GM12878 (cell line): ENCODE results near the gene TRERF1. TPM values are rescaled to one million over a fixed set of nuclear protein-coding genes. Genes with fewer than 3 reads are reported as not detected.
A peak's percentile ranks its signal among the peaks of the same experiment; 100 is the strongest.

Experiments
- ATAC-seq: fragments of 200-7000 bp; cut with Tn5 transposase; 3 replicates; pipeline ENCODE4 v1.9.1; 2020; ENCODE audit warnings: mild to moderate bottlenecking, moderate library complexity
- BruUV-seq: library from RNA; stranded (reverse); fragments of 400-500 nt; replicated peaks from 2 replicates; lab custom pipeline; 2021; lab: Mats Ljungman, UMichigan
- CTCF ChIA-PET: fragments of 300-600 bp; sonication (Branson Sonifier 250); formaldehyde crosslinking; extraction: SDS; loops from one replicate; lab custom pipeline; 2021; ENCODE audit warnings: inconsistent platforms; lab: Yijun Ruan, JAX
- POLR2A ChIA-PET: fragments of 350-600 bp; formaldehyde crosslinking; extraction: SDS; loops from one replicate; lab custom pipeline; 2021; ENCODE audit warnings: inconsistent platforms; lab: Charles Lee
- RAD21 ChIA-PET: fragments of 300-600 bp; sonication (Branson Sonifier 250); formaldehyde crosslinking; loops from one replicate; lab custom pipeline; 2023; ENCODE audit warnings: antibody characterized with exemption; ENCODE audit not compliant: unreplicated experiment; lab: Charles Lee
- SMC1A ChIA-PET: fragments of 300-600 bp; sonication (Branson Sonifier 250); formaldehyde crosslinking; loops from one replicate; lab custom pipeline; 2023; ENCODE audit not compliant: unreplicated experiment, uncharacterized antibody; lab: Charles Lee
- DNase-seq: peaks from one replicate; pipeline ENCODE4 v3.0.0-alpha.2; 2011; ENCODE audit warnings: low read depth, low spot score
- FAIRE-seq: peaks from 3 replicates; lab custom pipeline; 2011; peaks lifted over from hg19 to GRCh38; lab: Jason Lieb, UNC
- H2AFZ ChIP-seq: 2 replicates; pipeline ENCODE4 v1.6.0; 2011; ENCODE audit warnings: low read depth, low read length, control low read depth; ENCODE audit not compliant: control insufficient read depth
- H3K27ac ChIP-seq: 2 replicates; pipeline ENCODE4 v1.5.1; 2011; ENCODE audit warnings: control low read depth; ENCODE audit not compliant: control insufficient read depth, insufficient read depth
- H3K27me3 ChIP-seq, 2 experiments: replicated peaks in 1 of 2; 2 replicates each; pipeline versions ENCODE4 v1.6.0 to v1.6.1; 2011; ENCODE audit warnings: low read length in 1 of 2; ENCODE audit not compliant: control insufficient read depth in 2 of 2, insufficient read depth in 2 of 2
- H3K36me3 ChIP-seq, 2 experiments: 2 replicates each; pipeline ENCODE4 v1.5.1; 2011; ENCODE audit warnings: low read length in 1 of 2; ENCODE audit not compliant: control insufficient read depth in 2 of 2, insufficient read depth in 2 of 2
- H3K4me1 ChIP-seq: 2 replicates; pipeline ENCODE4 v1.6.1; 2011; ENCODE audit warnings: mild to moderate bottlenecking, low read length, moderate library complexity, mixed read lengths; ENCODE audit not compliant: control insufficient read depth, insufficient read depth
- H3K4me2 ChIP-seq: 2 replicates; pipeline ENCODE4 v1.6.0; 2011; ENCODE audit warnings: control low read depth; ENCODE audit not compliant: control insufficient read depth, insufficient read depth
- H3K4me3 ChIP-seq: fragments of 200-600 bp; sonication (generic); 2 replicates; pipeline ENCODE4 v1.5.1; 2016
- H3K79me2 ChIP-seq: 2 replicates; pipeline ENCODE4 v1.6.0; 2011; ENCODE audit warnings: low read length; ENCODE audit not compliant: control insufficient read depth, insufficient read depth
- H3K9ac ChIP-seq: 2 replicates; pipeline ENCODE4 v1.8.0; 2011; ENCODE audit warnings: low read length, control low read depth, mixed read lengths; ENCODE audit not compliant: control insufficient read depth, insufficient read depth
- H3K9me3 ChIP-seq: replicated peaks from 3 replicates; pipeline ENCODE4 v1.5.1; 2011; ENCODE audit warnings: mild to moderate bottlenecking, low read length; ENCODE audit not compliant: control insufficient read depth, insufficient read depth
- H4K20me1 ChIP-seq: 2 replicates; pipeline ENCODE4 v1.6.0; 2011; ENCODE audit not compliant: control insufficient read depth, insufficient read depth
- BHLHE40 ChIP-seq, 2 experiments: fragments of 450-650 bp in 1 of 2; IDR thresholded peaks; 2 replicates each; pipeline ENCODE4 v1.6.1; 2011 to 2017; ENCODE audit warnings: low read depth in 2 of 2, borderline replicate concordance in 1 of 2, improper control_type of control experiment in 1 of 2, low read length in 1 of 2, mild to moderate bottlenecking in 1 of 2
- BRCA1 ChIP-seq: IDR thresholded peaks from 2 replicates; pipeline ENCODE4 v1.6.1; 2011; ENCODE audit warnings: low read depth, low read length, improper control_type of control experiment
- CBFB ChIP-seq: IDR thresholded peaks from 2 replicates; pipeline ENCODE4 v1.6.1; 2016; ENCODE audit warnings: antibody characterized with exemption, low read depth
- CEBPB ChIP-seq, 2 experiments: fragments of 150-350 bp in 1 of 2; IDR thresholded peaks; 2 replicates each; pipeline ENCODE4 v1.6.1; 2012 to 2014; ENCODE audit warnings: low read depth in 2 of 2, low read length in 2 of 2, borderline replicate concordance in 1 of 2, inconsistent platforms in 1 of 2
- EED ChIP-seq: sonication (generic); IDR thresholded peaks from 2 replicates; pipeline ENCODE4 v1.6.1; 2016; ENCODE audit warnings: antibody characterized with exemption, low read depth
- FOXK2 ChIP-seq: fragments of 450-650 bp; IDR thresholded peaks from 2 replicates; pipeline ENCODE4 v1.6.1; 2017; ENCODE audit warnings: mild to moderate bottlenecking, moderate library complexity
- HDAC2 ChIP-seq: fragments of 200-600 bp; sonication (generic); IDR thresholded peaks from 2 replicates; pipeline ENCODE4 v1.6.1; 2017
- IKZF2 ChIP-seq, 2 experiments: fragments of 450-650 bp; IDR thresholded peaks; 2 replicates each; pipeline ENCODE4 v1.6.1; 2017; ENCODE audit warnings: mild to moderate bottlenecking in 2 of 2, moderate library complexity in 2 of 2
- MTA3 ChIP-seq: IDR thresholded peaks from 2 replicates; pipeline ENCODE4 v1.6.1; 2012; ENCODE audit warnings: low read length, inconsistent platforms, borderline replicate concordance
- POLR2AphosphoS2 ChIP-seq: IDR thresholded peaks from 2 replicates; pipeline ENCODE4 v1.6.1; 2011; ENCODE audit warnings: low read depth, mild to moderate bottlenecking, low read length, improper control_type of control experiment, moderate library complexity
- SREBF1 ChIP-seq: IDR thresholded peaks from 2 replicates; pipeline ENCODE4 v1.6.1; 2012; ENCODE audit warnings: mild to moderate bottlenecking, low read length
- TAF1 ChIP-seq: IDR thresholded peaks from 2 replicates; pipeline ENCODE4 v1.6.1; 2011; ENCODE audit warnings: mild to moderate bottlenecking, low read depth, low read length, borderline replicate concordance
- TARDBP ChIP-seq: IDR thresholded peaks from 2 replicates; pipeline ENCODE4 v1.6.1; 2016; ENCODE audit warnings: borderline replicate concordance
- ZBED1 ChIP-seq: IDR thresholded peaks from 2 replicates; pipeline ENCODE4 v1.6.1; 2016; ENCODE audit warnings: borderline replicate concordance
- ZNF24 ChIP-seq: fragments of 450-650 bp; IDR thresholded peaks from 2 replicates; pipeline ENCODE4 v1.6.1; 2017; ENCODE audit warnings: antibody characterized with exemption, mild to moderate bottlenecking
- ZSCAN29 ChIP-seq: fragments of 450-650 bp; IDR thresholded peaks from 2 replicates; pipeline ENCODE4 v1.6.1; 2017; ENCODE audit warnings: mild to moderate bottlenecking, moderate library complexity
- ZZZ3 ChIP-seq: IDR thresholded peaks from 2 replicates; pipeline ENCODE4 v1.6.1; 2011; ENCODE audit warnings: low read depth; ENCODE audit not compliant: control insufficient read depth, insufficient read length
- WGBS: methylation state at CpG from one replicate; pipeline ENCODE4 v1.1.6; 2016; ENCODE audit warnings: low lambda C conversion rate; ENCODE audit not compliant: insufficient replicate concordance, insufficient coverage; ENCODE audit errors: missing lambda C conversion rate; 5-methylcytosine and 5-hydroxymethylcytosine counted together
- in situ Hi-C: fragments of 300-500 bp; cut with MboI; formaldehyde crosslinking; loops from 9 replicates; pipeline ENCODE4 v1.14.3; 2018; ENCODE audit warnings: mixed read lengths
- intact Hi-C: fragments of 100-400 bp; cut with micrococcal nuclease; formaldehyde crosslinking; loops from one replicate; pipeline ENCODE4 v1.14.2; 2022; ENCODE audit not compliant: unreplicated experiment
- polyA plus RNA-seq, 11 experiments: library from polyadenylated mRNA; depleted of rRNA in 4 of 11; unstranded in 6 of 11; stranded (reverse) in 5 of 11; fragments of >200 nt; fragmentation: Nextera tagmentation in 4 of 11; fragmentation: Illumina TruSeq in 1 of 11; extraction: Ambion mirVana in 4 of 11; extraction: Trizol in 1 of 11; gene quantifications; 1 replicate in 1 of 11; 2 replicates in 10 of 11; pipeline versions ENCODE4 v1.2.1 to v1.2.3, GENCODE V29; 2011 to 2016; ENCODE audit warnings: inconsistent platforms in 2 of 11, missing spikeins in 2 of 11, low read depth in 1 of 11
- total RNA-seq, 4 experiments: library from RNA; depleted of rRNA in 3 of 4; stranded (reverse); fragments of >200 nt in 3 of 4; fragmentation: Illumina TruSeq in 1 of 4; extraction: Trizol in 1 of 4; gene quantifications; 2 replicates each; pipeline versions ENCODE4 v1.2.1 to v1.2.3, GENCODE V29; 2013 to 2021

Gene TRERF1
- total and polyA plus RNA-seq, 10 of the 15 experiments (the other 5 are each of a cell fraction or from before 2014, with no cell fraction given) = 2.2 to 19.4 (median 7.2) TPM

- TF ChIP-seq ZZZ3 (no peak), MTA3 (peak; percentile 96), SREBF1 (no peak), HDAC2 (no peak), ZNF24 (peak; percentile 59), EED (peak; percentile 96), FOXK2 (no peak), ZSCAN29 (peak; percentile 30; the same call in 1 of the 2 replicates), CEBPB (IDR thresholded peaks at IDR 0.05; ENCODE audit: borderline replicate concordance in 1 of 2, low read depth in 2 of 2, low read length in 2 of 2) (peak in 1 of 2 experiments; percentile 90; a peak in 2 of 4 replicates), IKZF2 (IDR thresholded peaks at IDR 0.05) (peak; percentile 88 to 92), BHLHE40 (IDR thresholded peaks at IDR 0.05; ENCODE audit: borderline replicate concordance in 1 of 2, low read depth in 2 of 2, low read length in 1 of 2) (peak; percentile 85 to 86), TAF1 (0 out of 2 replicates have a peak, but pooled peaks have one; percentile 18), CBFB (peak; percentile 89), BRCA1 (no peak), ZBED1 (peak; percentile 82; the same call in 1 of the 2 replicates), TARDBP (0 out of 2 replicates have a peak, but pooled peaks have one; percentile 50)
Observed at GRCh38 chr6:42402184-42402583, 49.5 kb downstream of the TRERF1 start (continued).

DNA sequence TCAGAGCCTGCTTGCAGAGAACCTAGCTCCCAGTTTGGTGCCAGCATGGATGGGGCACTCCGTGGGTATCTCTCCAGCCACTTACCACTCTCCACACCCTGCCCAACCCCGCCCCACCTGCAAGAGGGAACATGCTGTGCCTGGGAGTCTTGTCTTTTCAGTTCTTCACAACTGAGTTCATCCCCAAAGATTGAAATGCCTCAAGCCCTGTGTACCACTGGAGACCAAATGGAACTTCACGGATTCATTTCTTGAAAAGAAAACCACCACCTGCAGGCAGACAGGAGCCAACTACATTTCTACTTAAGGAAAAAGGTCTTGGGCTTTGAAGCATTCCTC, 50.1 kb downstream of the TRERF1 start:
- H3K79me2 ChIP-seq = peaks cover 4% of the 10 kb centered on the region
- no peak for FAIRE-seq
- no peak for TF ChIP-seq POLR2AphosphoS2

More for the DNA sequence above, 50.1 kb downstream of the TRERF1 start:
- Histone ChIP-seq H3K27me3 (no peaks in the 10 kb centered on the region), H3K4me1 (peaks cover 11% of the 10 kb centered on the region), H4K20me1 (peaks cover 6% of the 10 kb centered on the region), H3K27ac (no peak overlapping the region), H3K4me2 (no peak overlapping the region), H2AFZ (no peak overlapping the region), H3K4me3 (no peak overlapping the region), H3K36me3 (no peaks in the 10 kb centered on the region), H3K9me3 (no peaks in the 10 kb centered on the region), H3K9ac (no peak overlapping the region)
- 40% methylated on average over 3 of the region's 3 CpGs for WGBS
- ATAC-seq (no peak), DNase-seq (no peak)
- ChIA-PET POLR2A (interaction anchor here (1.6 to 1.7 kb wide), 2 partner anchors 12 to 92 kb away, joined by 4 to 6 read pairs; no protein-coding TSS in a partner anchor), SMC1A (interaction anchor here (1.2 to 3.3 kb wide), 7 partner anchors 11 to 130 kb away, joined by 6 to 24 read pairs (median 7); no protein-coding TSS in a partner anchor), CTCF (interaction anchor here (1.8 to 2.8 kb wide), 4 partner anchors 11 to 146 kb away, joined by 4 to 20 read pairs (median 12); no protein-coding TSS in a partner anchor), RAD21 (interaction anchor here (1.3 to 1.8 kb wide), 4 partner anchors 11 to 146 kb away, joined by 3 to 15 read pairs (median 10); no protein-coding TSS in a partner anchor)
- intact Hi-C loops = loop anchor here (5.0 kb wide), 2 partner anchors 106 to 146 kb away; no protein-coding TSS in a partner anchor
- no TSS peak for BruUV-seq
- in situ Hi-C loops = no loop called here
